Astrocyte (in vitro differentiated cells and primary cell): ENCODE data around the gene C17orf107. TPM values are rescaled to one million over a fixed set of nuclear protein-coding genes. Genes with fewer than 3 reads are reported as not detected.

Experiments
- DNase-seq: peaks from one replicate; pipeline ENCODE4 v3.0.0-alpha.2; 2010; ENCODE audit warnings: low read depth
- FAIRE-seq: peaks from 2 replicates; lab custom pipeline; 2011; peaks lifted over from hg19 to GRCh38; lab: Jason Lieb, UNC
- H2AFZ ChIP-seq: 2 replicates; pipeline ENCODE4 v1.6.0; 2012; ENCODE audit warnings: low read depth, low read length, inconsistent platforms
- H3K27ac ChIP-seq: 2 replicates; pipeline ENCODE4 v1.5.1; 2011; ENCODE audit warnings: low read depth, low read length, inconsistent platforms
- H3K27me3 ChIP-seq: 2 replicates; pipeline ENCODE4 v1.6.0; 2011; ENCODE audit warnings: low read length, inconsistent platforms; ENCODE audit not compliant: insufficient read depth
- H3K36me3 ChIP-seq: 2 replicates; pipeline ENCODE4 v1.5.1; 2011; ENCODE audit warnings: low read length, inconsistent platforms; ENCODE audit not compliant: insufficient read depth
- H3K4me1 ChIP-seq: 2 replicates; pipeline ENCODE4 v1.5.1; 2011; ENCODE audit warnings: low read length, inconsistent platforms; ENCODE audit not compliant: insufficient read depth
- H3K4me2 ChIP-seq: 2 replicates; pipeline ENCODE4 v1.6.0; 2012; ENCODE audit warnings: low read length, inconsistent platforms
- H3K4me3 ChIP-seq: 2 replicates; pipeline ENCODE4 v1.5.1; 2011; ENCODE audit warnings: low read depth, mild to moderate bottlenecking, low read length, inconsistent platforms; ENCODE audit not compliant: insufficient read depth
- H3K79me2 ChIP-seq: 2 replicates; pipeline ENCODE4 v1.6.0; 2012; ENCODE audit warnings: mild to moderate bottlenecking, low read length, inconsistent platforms; ENCODE audit not compliant: insufficient read depth
- H3K9ac ChIP-seq: 2 replicates; pipeline ENCODE4 v1.6.0; 2012; ENCODE audit warnings: mild to moderate bottlenecking, low read length, inconsistent platforms
- H3K9me3 ChIP-seq: 2 replicates; pipeline ENCODE4 v1.5.1; 2012; ENCODE audit warnings: low read depth, mild to moderate bottlenecking, low read length, inconsistent platforms; ENCODE audit not compliant: insufficient read depth
- H4K20me1 ChIP-seq: 2 replicates; pipeline ENCODE4 v1.6.0; 2012; ENCODE audit warnings: low read length, inconsistent platforms; ENCODE audit not compliant: insufficient read depth
- H3K27ac Mint-ChIP-seq: one replicate; pipeline ENCODE4 v1.8.0; 2021; ENCODE audit warnings: mild to moderate bottlenecking, mixed read lengths; ENCODE audit not compliant: unreplicated experiment
- H3K27me3 Mint-ChIP-seq: one replicate; pipeline ENCODE4 v1.8.0; 2021; ENCODE audit warnings: low read depth, mixed read lengths; ENCODE audit not compliant: unreplicated experiment
- H3K36me3 Mint-ChIP-seq: one replicate; pipeline ENCODE4 v1.8.0; 2021; ENCODE audit warnings: low read depth, mixed read lengths; ENCODE audit not compliant: unreplicated experiment
- H3K4me1 Mint-ChIP-seq: one replicate; pipeline ENCODE4 v1.8.0; 2021; ENCODE audit warnings: low read depth, mixed read lengths; ENCODE audit not compliant: unreplicated experiment
- H3K4me3 Mint-ChIP-seq: one replicate; pipeline ENCODE4 v1.8.0; 2021; ENCODE audit warnings: mild to moderate bottlenecking, moderate library complexity, mixed read lengths; ENCODE audit not compliant: unreplicated experiment
- H3K9me3 Mint-ChIP-seq: one replicate; pipeline ENCODE4 v1.8.0; 2021; ENCODE audit warnings: mild to moderate bottlenecking, mixed read lengths; ENCODE audit not compliant: unreplicated experiment
- EZH2 ChIP-seq: IDR thresholded peaks from 2 replicates; pipeline ENCODE4 v1.6.1; 2012; ENCODE audit warnings: mild to moderate bottlenecking, low read length, inconsistent platforms; ENCODE audit not compliant: insufficient read depth
- total RNA-seq: library from RNA; stranded (reverse); gene quantifications from 2 replicates; pipeline ENCODE4 v1.2.1, GENCODE V29; 2021
- TF ChIP-seq, protein P1 (sequence below): IDR thresholded peaks from 2 replicates; pipeline ENCODE4 v1.5.1; 2011; ENCODE audit warnings: low read depth, mild to moderate bottlenecking, inconsistent platforms, low read length, moderate library complexity; ENCODE audit not compliant: insufficient read depth

Gene C17orf107
- total RNA-seq, 1 donor from 2014 or later: 2.2 TPM

DNA sequence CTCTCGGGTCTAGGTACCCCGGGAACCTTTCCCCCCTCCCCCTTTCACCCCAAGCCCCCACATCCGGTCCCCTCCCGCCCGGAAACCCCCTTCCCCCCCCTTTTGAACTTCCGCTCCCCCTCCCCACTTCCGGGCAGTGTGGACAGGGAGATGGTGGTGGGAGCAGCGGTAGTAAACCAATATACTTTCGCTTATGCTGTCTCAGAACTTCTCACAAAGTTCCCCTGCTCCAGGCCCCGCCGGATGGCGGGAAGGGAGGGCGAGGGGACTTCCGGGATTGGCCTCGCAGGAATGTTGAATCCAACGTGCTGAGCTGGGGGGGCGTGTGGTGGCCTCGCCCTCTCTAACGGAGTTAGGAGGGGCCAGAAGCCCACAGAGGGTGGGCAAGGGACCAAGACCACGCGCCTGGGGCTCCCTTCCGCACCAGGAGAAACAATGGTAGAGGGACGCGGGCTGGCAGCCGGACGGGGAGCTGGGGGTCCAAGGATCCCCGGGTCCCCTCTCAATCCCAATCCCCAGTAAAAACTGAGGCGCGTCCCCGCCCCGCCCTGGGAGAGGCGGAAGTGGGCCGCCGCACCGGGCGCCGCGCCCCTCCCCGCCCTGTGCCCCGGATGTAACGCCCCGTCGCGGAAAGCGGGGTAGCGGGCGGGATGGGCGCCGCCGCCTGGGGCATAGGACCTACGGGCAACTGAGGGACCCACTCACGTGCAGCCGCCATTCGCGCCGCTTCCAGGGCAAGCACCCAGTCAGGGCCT lies 48.3 kb downstream of the C17orf107 start:
- Histone ChIP-seq H3K36me3 (peaks cover 33% of the 10 kb centered on the region), H3K27ac (peak overlapping the region; percentile 78), H3K9me3 (no peaks in the 10 kb centered on the region), H3K4me2 (peak overlapping the region; percentile 99), H3K79me2 (peaks cover 58% of the 10 kb centered on the region), H3K9ac (peak overlapping the region; percentile 93), H4K20me1 (peaks cover 54% of the 10 kb centered on the region), H3K4me1 (peaks cover 32% of the 10 kb centered on the region), H2AFZ (no peak overlapping the region), H3K4me3 (peak overlapping the region; percentile 82), H3K27me3 (no peaks in the 10 kb centered on the region)
- Mint-ChIP-seq H3K27me3 (no peaks in the 10 kb centered on the region), H3K36me3 (peaks cover 22% of the 10 kb centered on the region), H3K9me3 (no peaks in the 10 kb centered on the region), H3K27ac (peak overlapping the region; percentile 80), H3K4me1 (peaks cover 30% of the 10 kb centered on the region), H3K4me3 (peak overlapping the region; percentile 98)
- TF ChIP-seq, protein P1, sequence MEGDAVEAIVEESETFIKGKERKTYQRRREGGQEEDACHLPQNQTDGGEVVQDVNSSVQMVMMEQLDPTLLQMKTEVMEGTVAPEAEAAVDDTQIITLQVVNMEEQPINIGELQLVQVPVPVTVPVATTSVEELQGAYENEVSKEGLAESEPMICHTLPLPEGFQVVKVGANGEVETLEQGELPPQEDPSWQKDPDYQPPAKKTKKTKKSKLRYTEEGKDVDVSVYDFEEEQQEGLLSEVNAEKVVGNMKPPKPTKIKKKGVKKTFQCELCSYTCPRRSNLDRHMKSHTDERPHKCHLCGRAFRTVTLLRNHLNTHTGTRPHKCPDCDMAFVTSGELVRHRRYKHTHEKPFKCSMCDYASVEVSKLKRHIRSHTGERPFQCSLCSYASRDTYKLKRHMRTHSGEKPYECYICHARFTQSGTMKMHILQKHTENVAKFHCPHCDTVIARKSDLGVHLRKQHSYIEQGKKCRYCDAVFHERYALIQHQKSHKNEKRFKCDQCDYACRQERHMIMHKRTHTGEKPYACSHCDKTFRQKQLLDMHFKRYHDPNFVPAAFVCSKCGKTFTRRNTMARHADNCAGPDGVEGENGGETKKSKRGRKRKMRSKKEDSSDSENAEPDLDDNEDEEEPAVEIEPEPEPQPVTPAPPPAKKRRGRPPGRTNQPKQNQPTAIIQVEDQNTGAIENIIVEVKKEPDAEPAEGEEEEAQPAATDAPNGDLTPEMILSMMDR: no peak
- TF ChIP-seq EZH2: no peak
- DNase-seq (no peak), FAIRE-seq (no peak)

DNA sequence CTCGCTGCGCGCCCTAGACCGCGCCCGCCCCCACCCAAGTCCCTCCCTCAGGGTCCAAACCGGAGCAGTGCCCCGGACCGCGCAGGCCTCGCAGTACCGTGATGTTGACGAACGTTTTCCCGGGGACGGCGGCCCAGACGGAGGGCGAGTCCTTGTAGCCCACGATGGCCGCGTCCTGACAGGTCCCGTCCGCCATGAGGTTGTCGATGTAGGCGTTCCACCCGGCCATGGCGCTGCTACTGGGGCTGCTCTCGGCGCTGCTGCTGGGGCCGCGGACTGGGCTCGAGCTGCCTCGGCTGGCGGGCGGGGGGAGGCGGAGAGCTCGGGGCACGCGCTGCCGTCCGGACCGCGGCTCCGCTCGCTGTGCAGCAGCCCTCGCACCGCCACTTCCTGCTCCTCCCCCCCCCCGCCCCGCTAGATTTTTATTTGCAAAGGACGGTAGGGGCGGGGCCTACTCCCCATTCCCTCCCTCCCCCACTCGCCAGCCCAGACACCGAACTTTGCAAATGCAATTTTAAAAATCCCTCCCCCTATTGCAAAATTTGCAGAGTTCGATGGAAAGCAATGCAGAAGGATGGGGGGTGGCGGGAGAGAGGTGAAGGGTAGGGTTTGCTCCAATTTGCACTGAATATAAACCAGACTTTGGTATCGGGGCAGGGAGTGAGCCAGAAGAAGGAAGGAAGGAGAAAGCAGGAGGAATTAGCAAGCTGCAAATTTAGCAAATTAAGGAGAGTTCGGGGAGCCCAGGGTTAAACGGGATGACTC lies 49.0 kb downstream of the C17orf107 start, which contains the start of gene PFN1:
Gene PFN1 (minus strand): TSS at position 365 of the 765 bp plus-strand sequence. CDS start 136 bp downstream, at position 229.
- peaks cover 50% of the 10 kb centered on the region for H3K79me2 ChIP-seq
- peak within 1 kb of the TSS; percentile 90 for H3K27ac ChIP-seq
- no peaks in the 10 kb centered on the region for H3K27me3 ChIP-seq
- FAIRE-seq (no peak), DNase-seq (peak; percentile 78)
- Mint-ChIP-seq H3K4me3 (peak within 1 kb of the TSS; percentile 98), H3K27ac (peak within 1 kb of the TSS; percentile 97), H3K36me3 (peaks cover 22% of the 10 kb centered on the region), H3K4me1 (peaks cover 36% of the 10 kb centered on the region), H3K27me3 (no peaks in the 10 kb centered on the region), H3K9me3 (no peaks in the 10 kb centered on the region)
- peaks cover 39% of the 10 kb centered on the region for H3K4me1 ChIP-seq
- H3K9me3 ChIP-seq: no peaks in the 10 kb centered on the region
- no peak for TF ChIP-seq EZH2
- TF ChIP-seq, protein P1: no peak
- H3K4me2 ChIP-seq: peak within 1 kb of the TSS; percentile 99
- peak within 1 kb of the TSS; percentile 57 for H2AFZ ChIP-seq
- peak within 1 kb of the TSS; percentile 93 for H3K9ac ChIP-seq
- H3K4me3 ChIP-seq: peak within 1 kb of the TSS; percentile 80
- peaks cover 26% of the 10 kb centered on the region for H3K36me3 ChIP-seq
- peaks cover 47% of the 10 kb centered on the region for H4K20me1 ChIP-seq
